Measurements from ENCODE around the gene TM6SF1.

- no peak for TF ChIP-seq POLR2A (IDR thresholded peaks at IDR 0.05)
- TF ChIP-seq CTCF (IDR thresholded peaks at IDR 0.05): no peak
These were observed 8.6 kb downstream of the TM6SF1 start for GRCh38 chr15:83115831-83116565.

Measured in thyroid gland (tissue), 4 donors.